Liver (tissue), 9 donors: Measurements from ENCODE around the gene ATG9A. TPM values are rescaled to one million over a fixed set of nuclear protein-coding genes. Genes with fewer than 3 reads are reported as not detected.

ENCODE experiments used
- DNase-seq: peaks from one replicate; pipeline ENCODE4 v3.0.0-alpha.2; 2017; ENCODE audit warnings: low spot score
- H3K27ac ChIP-seq, 2 donors: one replicate each; pipeline ENCODE4 v1.7.0; 2013; ENCODE audit warnings: inconsistent platforms in 2 of 2, low read length in 2 of 2, control low read depth in 1 of 2, low read depth in 1 of 2, mild to moderate bottlenecking in 1 of 2
- H3K27me3 ChIP-seq, 4 donors: one replicate each; pipeline versions ENCODE4 v1.6.1 to v1.7.0; 2013; ENCODE audit warnings: low read length in 3 of 4, inconsistent platforms in 1 of 4, mild to moderate bottlenecking in 1 of 4, moderate library complexity in 1 of 4; ENCODE audit not compliant: control insufficient read depth in 4 of 4, insufficient read depth in 4 of 4
- H3K36me3 ChIP-seq, 4 donors: one replicate each; pipeline versions ENCODE4 v1.6.1 to v1.7.0; 2013; ENCODE audit warnings: low read length in 3 of 4, mild to moderate bottlenecking in 3 of 4, low read depth in 1 of 4, moderate library complexity in 1 of 4; ENCODE audit not compliant: control insufficient read depth in 4 of 4, insufficient read depth in 3 of 4
- H3K4me1 ChIP-seq, 4 donors: one replicate each; pipeline versions ENCODE4 v1.6.1 to v1.7.0; 2013; ENCODE audit warnings: low read length in 3 of 4, mild to moderate bottlenecking in 3 of 4, moderate library complexity in 1 of 4; ENCODE audit not compliant: control insufficient read depth in 4 of 4, insufficient read depth in 4 of 4
- H3K4me3 ChIP-seq, 3 donors: one replicate each; pipeline versions ENCODE4 v1.6.1 to v1.7.0; 2013; ENCODE audit warnings: low read length in 3 of 3, control low read depth in 1 of 3, low read depth in 1 of 3, mild to moderate bottlenecking in 1 of 3
- H3K9ac ChIP-seq, 2 donors: one replicate each; pipeline ENCODE4 v1.7.0; 2013; ENCODE audit warnings: low read length in 2 of 2, mild to moderate bottlenecking in 2 of 2, moderate library complexity in 2 of 2, control low read depth in 1 of 2, low read depth in 1 of 2
- H3K9me3 ChIP-seq, 4 donors: one replicate each; pipeline versions ENCODE4 v1.6.1 to v1.7.0; 2013; ENCODE audit warnings: low read length in 3 of 4; ENCODE audit not compliant: control insufficient read depth in 4 of 4
- ATF3 ChIP-seq: IDR thresholded peaks from 2 replicates; pipeline ENCODE4 v1.6.1; 2016; ENCODE audit warnings: antibody characterized with exemption
- CTCF ChIP-seq: fragments of 150-350 bp; IDR thresholded peaks from 2 replicates; pipeline ENCODE4 v1.5.1; 2017; ENCODE audit warnings: improper control_type of control experiment, low read depth, low read length; ENCODE audit not compliant: missing input control
- EGR1 ChIP-seq, 2 donors: IDR thresholded peaks; 2 replicates each; pipeline ENCODE4 v1.6.1; 2016 to 2018; ENCODE audit warnings: antibody characterized with exemption in 2 of 2, low read depth in 2 of 2
- FOXA1 ChIP-seq: IDR thresholded peaks from 2 replicates; pipeline ENCODE4 v1.6.1; 2016; ENCODE audit warnings: antibody characterized with exemption
- FOXA2 ChIP-seq: IDR thresholded peaks from 2 replicates; pipeline ENCODE4 v1.6.1; 2016; ENCODE audit warnings: antibody characterized with exemption
- GABPA ChIP-seq, 2 donors: IDR thresholded peaks in 1 of 2; conservative IDR thresholded peaks in 1 of 2; 2 replicates each; pipeline ENCODE4 v1.6.1; 2016; ENCODE audit warnings: antibody characterized with exemption in 2 of 2, mild to moderate bottlenecking in 1 of 2, moderate library complexity in 1 of 2
- HNF4A ChIP-seq, 2 donors: conservative IDR thresholded peaks; 2 replicates each; pipeline ENCODE4 v1.6.1; 2016; ENCODE audit warnings: antibody characterized with exemption in 2 of 2, mild to moderate bottlenecking in 2 of 2
- JUND ChIP-seq, 2 donors: IDR thresholded peaks; 2 replicates each; pipeline ENCODE4 v1.6.1; 2016; ENCODE audit warnings: antibody characterized with exemption in 2 of 2
- NR2F2 ChIP-seq: IDR thresholded peaks from 2 replicates; pipeline ENCODE4 v1.6.1; 2016; ENCODE audit warnings: antibody characterized with exemption
- RAD21 ChIP-seq, 2 donors: IDR thresholded peaks; 2 replicates each; pipeline ENCODE4 v1.6.1; 2016; ENCODE audit warnings: antibody characterized with exemption in 2 of 2, mild to moderate bottlenecking in 2 of 2
- REST ChIP-seq: IDR thresholded peaks from 2 replicates; pipeline ENCODE4 v1.6.1; 2016; ENCODE audit warnings: antibody characterized with exemption, mild to moderate bottlenecking
- SP1 ChIP-seq: IDR thresholded peaks from 2 replicates; pipeline ENCODE4 v1.6.1; 2018; ENCODE audit warnings: antibody characterized with exemption, mild to moderate bottlenecking
- TAF1 ChIP-seq: conservative IDR thresholded peaks from 2 replicates; pipeline ENCODE4 v1.6.1; 2016; ENCODE audit warnings: antibody characterized with exemption, mild to moderate bottlenecking
- YY1 ChIP-seq: IDR thresholded peaks from 2 replicates; pipeline ENCODE4 v1.6.1; 2016; ENCODE audit warnings: antibody characterized with exemption, mild to moderate bottlenecking
- ZBTB33 ChIP-seq: IDR thresholded peaks from 2 replicates; pipeline ENCODE4 v1.6.1; 2016; ENCODE audit warnings: antibody characterized with exemption
- WGBS: extraction: QIAGEN DNeasy Blood & Tissue Kit; methylation state at CpG from one replicate; pipeline ENCODE4 v1.1.7; 2013; 5-methylcytosine and 5-hydroxymethylcytosine counted together
- polyA plus RNA-seq, 2 donors: library from polyadenylated mRNA; stranded (reverse) in 1 of 2; unstranded in 1 of 2; fragments of 200-250 nt in 1 of 2; fragments of >200 nt in 1 of 2; fragmentation: Nextera tagmentation in 1 of 2; extraction: Ambion mirVana in 1 of 2; gene quantifications; one replicate each; pipeline versions ENCODE4 v1.2.1 to v1.2.3, GENCODE V29; 2013 to 2015
- total RNA-seq, 2 donors: library from RNA; depleted of rRNA; stranded (reverse); fragments of >200 nt; gene quantifications; one replicate each; pipeline ENCODE4 v1.2.3, GENCODE V29; 2014
- donor health status: healthy.
- donor health status: healthy.
- donor health status: healthy.
- donor health status: healthy.
- donor health status: healthy.

Gene ATG9A
- total and polyA plus RNA-seq, 4 donors: 24.3 to 68.1 (median 37.9) TPM

- TF ChIP-seq JUND (IDR thresholded peaks at IDR 0.05) (no peak), ZBTB33 (no peak), FOXA2 (no peak), GABPA (IDR thresholded peaks at IDR 0.05 in 1 of 2, conservative IDR thresholded peaks at IDR 0.05 in 1 of 2) (no peak), HNF4A (conservative IDR thresholded peaks at IDR 0.05) (no peak), CTCF (no peak), REST (no peak), YY1 (no peak), EGR1 (IDR thresholded peaks at IDR 0.05; ENCODE audit: low read depth in 2 of 2) (no peak), FOXA1 (no peak), NR2F2 (no peak), RAD21 (IDR thresholded peaks at IDR 0.05) (no peak), TAF1 (no peak), SP1 (no peak), ATF3 (no peak)
- Histone ChIP-seq H3K27me3 (no peaks in the 10 kb centered on the region), H3K27ac (peak overlapping the region; percentile 73 to 96), H3K4me3 (no peak overlapping the region), H3K36me3 (peaks cover 0 to 3% (median 0%) of the 10 kb centered on the region in 4 donors), H3K9ac (no peak overlapping the region), H3K4me1 (peaks cover 20 to 73% (median 58%) of the 10 kb centered on the region in 4 donors), H3K9me3 (no peaks in the 10 kb centered on the region)
- 61% methylated on average over 2 of the region's 2 CpGs for WGBS
- DNase-seq: no peak
Observed at GRCh38 chr2:219248845-219249202, 19.4 kb upstream of the ATG9A start.
